DND-41 (cell line): Measurements from ENCODE around the gene ENSA.

Experiments
- ATAC-seq: fragments of 200-7000 bp; cut with Tn5 transposase; 3 replicates; pipeline ENCODE4 v1.9.1; 2021; ENCODE audit warnings: low read depth; ENCODE audit not compliant: insufficient read depth
- DNase-seq: peaks from one replicate; pipeline ENCODE4 v3.0.0-alpha.2; 2020
- H2AFZ ChIP-seq: 2 replicates; pipeline ENCODE4 v1.6.0; 2012; ENCODE audit warnings: low read depth, low read length
- H3K27ac ChIP-seq: 2 replicates; pipeline ENCODE4 v1.5.1; 2012; ENCODE audit warnings: low read length, inconsistent platforms
- H3K27me3 ChIP-seq: fragments of 200-600 bp; sonication (generic); 2 replicates; pipeline ENCODE4 v1.6.0; 2012; ENCODE audit warnings: low read length, mild to moderate bottlenecking, inconsistent platforms; ENCODE audit not compliant: insufficient read depth, poor library complexity
- H3K36me3 ChIP-seq: 2 replicates; pipeline ENCODE4 v1.5.1; 2012; ENCODE audit warnings: low read length, inconsistent platforms; ENCODE audit not compliant: insufficient read depth
- H3K4me1 ChIP-seq: 2 replicates; pipeline ENCODE4 v1.5.1; 2012; ENCODE audit warnings: mild to moderate bottlenecking, low read length; ENCODE audit not compliant: insufficient read depth
- H3K4me2 ChIP-seq: 2 replicates; pipeline ENCODE4 v1.6.0; 2012; ENCODE audit warnings: mild to moderate bottlenecking, moderate library complexity, low read length, inconsistent platforms; ENCODE audit not compliant: insufficient read depth
- H3K4me3 ChIP-seq, 2 experiments: fragments of 200-600 bp in 1 of 2; shearing (Covaris generic) in 1 of 2; 2 replicates each; pipeline ENCODE4 v1.5.1; 2012 to 2016; ENCODE audit warnings: inconsistent platforms in 2 of 2, low read length in 2 of 2, mild to moderate bottlenecking in 2 of 2, low read depth in 1 of 2, moderate library complexity in 1 of 2
- H3K79me2 ChIP-seq: 2 replicates; pipeline ENCODE4 v1.6.0; 2012; ENCODE audit warnings: low read length, inconsistent platforms; ENCODE audit not compliant: insufficient read depth
- H3K9ac ChIP-seq: 2 replicates; pipeline ENCODE4 v1.6.0; 2012; ENCODE audit warnings: low read depth, mild to moderate bottlenecking, inconsistent platforms, low read length, moderate library complexity
- H3K9me3 ChIP-seq: 2 replicates; pipeline ENCODE4 v1.5.1; 2012; ENCODE audit warnings: low read length, moderate library complexity, mild to moderate bottlenecking, inconsistent platforms; ENCODE audit not compliant: insufficient read depth, severe bottlenecking
- H4K20me1 ChIP-seq: 2 replicates; pipeline ENCODE4 v1.6.0; 2012; ENCODE audit warnings: low read length; ENCODE audit not compliant: insufficient read depth
- CTCF ChIP-seq: IDR thresholded peaks from 2 replicates; pipeline ENCODE4 v1.5.1; 2012; ENCODE audit warnings: borderline replicate concordance, low read length, moderate library complexity, mild to moderate bottlenecking; ENCODE audit not compliant: poor library complexity, severe bottlenecking; ENCODE audit errors: extremely low read depth
- EZH2 ChIP-seq: IDR thresholded peaks from 3 replicates; pipeline ENCODE4 v1.6.1; 2012; ENCODE audit warnings: borderline replicate concordance, low read depth, mild to moderate bottlenecking, moderate library complexity, low read length, inconsistent platforms; ENCODE audit not compliant: severe bottlenecking

Gene ENSA

GRCh38 chr1:150619576-150620509 is 9.6 kb downstream of the ENSA start:
- H3K4me2 ChIP-seq = no peak overlapping the region
- ATAC-seq = 0 out of 3 replicates have a peak, but pooled peaks have one; percentile 32
- peaks cover 5% of the 10 kb centered on the region; the same call in 1 of the 2 replicates for H4K20me1 ChIP-seq
- H3K9me3 ChIP-seq = no peaks in the 10 kb centered on the region
- H3K4me3 ChIP-seq = no peak overlapping the region
- H3K9ac ChIP-seq = no peak overlapping the region
- H3K4me1 ChIP-seq = no peaks in the 10 kb centered on the region
- H3K27ac ChIP-seq = no peak overlapping the region
- peaks cover 4% of the 10 kb centered on the region; the same call in 1 of the 2 replicates for H3K79me2 ChIP-seq
- H2AFZ ChIP-seq = no peak overlapping the region
- DNase-seq = no peak
- TF ChIP-seq EZH2 = no peak
- TF ChIP-seq CTCF = no peak
- H3K36me3 ChIP-seq = peaks cover 92% of the 10 kb centered on the region
- no peaks in the 10 kb centered on the region for H3K27me3 ChIP-seq

- ATAC-seq (0 out of 3 replicates have a peak, but pooled peaks have one; percentile 31), DNase-seq (no peak)
- H2AFZ ChIP-seq = no peak overlapping the region
- no peaks in the 10 kb centered on the region for H3K27me3 ChIP-seq
- H3K9ac ChIP-seq = no peak overlapping the region
- no peaks in the 10 kb centered on the region for H3K79me2 ChIP-seq
- H3K4me1 ChIP-seq = no peaks in the 10 kb centered on the region
- no peak overlapping the region for H3K4me3 ChIP-seq
- TF ChIP-seq CTCF (no peak), EZH2 (no peak)
- no peaks in the 10 kb centered on the region for H3K9me3 ChIP-seq
- H4K20me1 ChIP-seq = peaks cover 3% of the 10 kb centered on the region; the same call in 1 of the 2 replicates
- H3K36me3 ChIP-seq = peaks cover 71% of the 10 kb centered on the region
- H3K27ac ChIP-seq = no peak overlapping the region
- H3K4me2 ChIP-seq = no peak overlapping the region
Measured at GRCh38 chr1:150615346-150616201, 13.8 kb downstream of the ENSA start.

- Histone ChIP-seq H3K27ac (no peak overlapping the region), H3K9ac (no peak overlapping the region), H3K79me2 (0 out of 2 replicates have a peak, but pooled peaks cover 3% of the 10 kb centered on the region), H2AFZ (no peak overlapping the region), H3K9me3 (no peaks in the 10 kb centered on the region), H3K4me2 (no peak overlapping the region), H3K4me3 (no peak overlapping the region), H3K4me1 (no peaks in the 10 kb centered on the region), H3K36me3 (peaks cover 58% of the 10 kb centered on the region), H3K27me3 (no peaks in the 10 kb centered on the region), H4K20me1 (peaks cover 3% of the 10 kb centered on the region; the same call in 1 of the 2 replicates)
- DNase-seq = no peak
- no peak for ATAC-seq
- TF ChIP-seq EZH2 (no peak), CTCF (no peak)
Measured at GRCh38 chr1:150613061-150613920, 16.1 kb downstream of the ENSA start.
